HG03460 (cell line): ENCODE data around the gene GRB2.

Experiments
- ATAC-seq: cut with Tn5 transposase; IDR thresholded peaks from one replicate; pipeline ENCODE4 v1.9.1; 2021; ENCODE audit not compliant: unreplicated experiment

The GRB2 gene

GRCh38 chr17:75414488-75414887 lies 9.0 kb upstream of the GRB2 start:
- no peak for ATAC-seq

GRCh38 chr17:75412455-75413317 lies 7.2 kb upstream of the GRB2 start:
- no peak for ATAC-seq

GRCh38 chr17:75411328-75412067 lies 6.0 kb upstream of the GRB2 start:
- no peak for ATAC-seq

- no peak for ATAC-seq
These were observed 4.7 kb upstream of the GRB2 start for GRCh38 chr17:75410141-75410540.

- ATAC-seq = no peak
These were observed 2.3 kb upstream of the GRB2 start for GRCh38 chr17:75407655-75408352.

- no peak for ATAC-seq
These were observed 741 bp upstream of the GRB2 start for GRCh38 chr17:75406222-75406615.

- ATAC-seq = peak; percentile 9
These were observed 630 bp downstream of the GRB2 start for GRCh38 chr17:75404731-75405364.

- no peak for ATAC-seq
These were observed 1.2 kb downstream of the GRB2 start for GRCh38 chr17:75404223-75404730.

GRCh38 chr17:75403131-75403530 lies 2.3 kb downstream of the GRB2 start:
- ATAC-seq = no peak

- ATAC-seq = no peak
These were observed 3.5 kb downstream of the GRB2 start for GRCh38 chr17:75402026-75402425.

- no peak for ATAC-seq
These were observed 5.0 kb downstream of the GRB2 start for GRCh38 chr17:75400326-75400939.

- ATAC-seq = no peak
These were observed 7.2 kb downstream of the GRB2 start for GRCh38 chr17:75398279-75398678.

- ATAC-seq = no peak
These were observed 8.3 kb downstream of the GRB2 start for GRCh38 chr17:75397217-75397616.

GRCh38 chr17:75396796-75397195 lies 8.7 kb downstream of the GRB2 start:
- ATAC-seq = no peak

- no peak for ATAC-seq
These were observed 9.5 kb downstream of the GRB2 start for GRCh38 chr17:75396025-75396424.

- no peak for ATAC-seq
These were observed 11.1 kb downstream of the GRB2 start for GRCh38 chr17:75394332-75394918.

GRCh38 chr17:75393523-75394331 lies 11.8 kb downstream of the GRB2 start:
- peak; percentile 85 for ATAC-seq

- no peak for ATAC-seq
These were observed 12.9 kb downstream of the GRB2 start for GRCh38 chr17:75392559-75392958.

GRCh38 chr17:75390982-75391381 lies 14.5 kb downstream of the GRB2 start:
- no peak for ATAC-seq
